HEK293T (cell line): Measurements from ENCODE around the gene ADCY9.

Source experiments
- CTCF ChIA-PET: fragments of 350-600 bp; formaldehyde crosslinking; extraction: SDS; loops from one replicate; lab custom pipeline; 2021; ENCODE audit warnings: antibody characterized with exemption, inconsistent platforms; lab: Yijun Ruan, JAX
- POLR2A ChIA-PET: fragments of 350-600 bp; formaldehyde crosslinking; extraction: SDS; loops from one replicate; lab custom pipeline; 2020; ENCODE audit warnings: antibody characterized with exemption, inconsistent platforms; lab: Yijun Ruan, JAX
- DNase-seq: peaks from one replicate; pipeline ENCODE4 v3.0.0; 2012; ENCODE audit warnings: mixed read lengths; ENCODE audit errors: extremely low spot score
- ARNT ChIP-seq: fragments of 450-650 bp; IDR thresholded peaks from 2 replicates; pipeline ENCODE4 v1.6.1; 2017; ENCODE audit warnings: mild to moderate bottlenecking
- BHLHE40 ChIP-seq: fragments of 450-650 bp; IDR thresholded peaks from 2 replicates; pipeline ENCODE4 v1.6.1; 2016; ENCODE audit warnings: mild to moderate bottlenecking, moderate library complexity, borderline replicate concordance
- CTBP1 ChIP-seq: fragments of 450-650 bp; IDR thresholded peaks from 2 replicates; pipeline ENCODE4 v1.6.1; 2016; ENCODE audit warnings: borderline replicate concordance
- ELF4 ChIP-seq: fragments of 450-650 bp; IDR thresholded peaks from 2 replicates; pipeline ENCODE4 v1.6.1; 2017; ENCODE audit warnings: antibody characterized with exemption
- FOXA1 ChIP-seq: fragments of 450-650 bp; IDR thresholded peaks from 2 replicates; pipeline ENCODE4 v1.6.1; 2016; ENCODE audit warnings: mild to moderate bottlenecking
- FOXK2 ChIP-seq: fragments of 450-650 bp; IDR thresholded peaks from 2 replicates; pipeline ENCODE4 v1.6.1; 2016; ENCODE audit warnings: mild to moderate bottlenecking
- FOXM1 ChIP-seq: fragments of 450-650 bp; IDR thresholded peaks from 2 replicates; pipeline ENCODE4 v1.6.1; 2017; ENCODE audit warnings: mild to moderate bottlenecking, borderline replicate concordance
- HDGF ChIP-seq: fragments of 450-650 bp; IDR thresholded peaks from 2 replicates; pipeline ENCODE4 v1.6.1; 2017; ENCODE audit warnings: antibody characterized with exemption, borderline replicate concordance
- L3MBTL2 ChIP-seq: fragments of 450-650 bp; conservative IDR thresholded peaks from 2 replicates; pipeline ENCODE4 v1.6.1; 2016; ENCODE audit warnings: mild to moderate bottlenecking
- LEF1 ChIP-seq: fragments of 450-650 bp; IDR thresholded peaks from 2 replicates; pipeline ENCODE4 v1.6.1; 2017; ENCODE audit warnings: mild to moderate bottlenecking, borderline replicate concordance
- NFRKB ChIP-seq: fragments of 450-650 bp; IDR thresholded peaks from 2 replicates; pipeline ENCODE4 v1.6.1; 2016; ENCODE audit warnings: mild to moderate bottlenecking, moderate library complexity
- PKNOX1 ChIP-seq: fragments of 450-650 bp; IDR thresholded peaks from 2 replicates; pipeline ENCODE4 v1.6.1; 2016
- SP1 ChIP-seq: fragments of 450-650 bp; IDR thresholded peaks from 2 replicates; pipeline ENCODE4 v1.6.1; 2017
- SUZ12 ChIP-seq: fragments of 450-650 bp; IDR thresholded peaks from 2 replicates; pipeline ENCODE4 v1.6.1; 2016; ENCODE audit warnings: mild to moderate bottlenecking
- TARDBP ChIP-seq: fragments of 450-650 bp; IDR thresholded peaks from 2 replicates; pipeline ENCODE4 v1.6.1; 2016
- ZNF384 ChIP-seq: fragments of 450-650 bp; IDR thresholded peaks from 2 replicates; pipeline ENCODE4 v1.6.1; 2016

ADCY9 gene

GRCh38 chr16:4053301-4053845 lies 62.9 kb downstream of the ADCY9 start:
- TF ChIP-seq CTBP1 (no peak), FOXM1 (no peak), SUZ12 (no peak), L3MBTL2 (no peak), LEF1 (no peak), TARDBP (no peak), FOXK2 (no peak), FOXA1 (no peak), NFRKB (no peak), PKNOX1 (no peak), HDGF (no peak), ELF4 (no peak)
- POLR2A ChIA-PET, result no interaction called here
- CTCF ChIA-PET, result no interaction called here
- DNase-seq, result no peak

GRCh38 chr16:4052801-4053293 lies 63.4 kb downstream of the ADCY9 start:
- ChIA-PET CTCF (no interaction called here), POLR2A (no interaction called here)
- no peak for DNase-seq
- TF ChIP-seq FOXM1 (no peak), FOXA1 (no peak), L3MBTL2 (no peak), SUZ12 (no peak), FOXK2 (no peak), LEF1 (no peak), ZNF384 (no peak)

- ChIA-PET POLR2A (no interaction called here), CTCF (no interaction called here)
- no peak for DNase-seq
- no peak for TF ChIP-seq LEF1
- no peak for TF ChIP-seq ZNF384
- no peak for TF ChIP-seq CTBP1
- TF ChIP-seq FOXM1, result no peak
- TF ChIP-seq FOXK2, result no peak
- TF ChIP-seq TARDBP, result no peak
- no peak for TF ChIP-seq FOXA1
- TF ChIP-seq ELF4, result no peak
- no peak for TF ChIP-seq NFRKB
- TF ChIP-seq HDGF, result no peak
- TF ChIP-seq L3MBTL2, result no peak
Measured at GRCh38 chr16:4052096-4052495, 64.1 kb downstream of the ADCY9 start.

- POLR2A ChIA-PET, result no interaction called here
- TF ChIP-seq LEF1 (no peak), PKNOX1 (no peak), SUZ12 (no peak), FOXA1 (no peak), ELF4 (no peak), FOXK2 (no peak), BHLHE40 (no peak)
- no peak for DNase-seq
- CTCF ChIA-PET, result no interaction called here
Measured at GRCh38 chr16:4051591-4051990, 64.7 kb downstream of the ADCY9 start.

GRCh38 chr16:4049031-4049430 lies 67.2 kb downstream of the ADCY9 start:
- no peak for DNase-seq
- TF ChIP-seq PKNOX1, result no peak
- no peak for TF ChIP-seq ELF4
- no peak for TF ChIP-seq FOXM1
- TF ChIP-seq HDGF, result no peak
- TF ChIP-seq BHLHE40, result no peak
- CTCF ChIA-PET, result no interaction called here
- POLR2A ChIA-PET, result no interaction called here

GRCh38 chr16:4048481-4048880 lies 67.8 kb downstream of the ADCY9 start:
- DNase-seq, result no peak
- no peak for TF ChIP-seq SP1
- no peak for TF ChIP-seq CTBP1
- no peak for TF ChIP-seq LEF1
- no peak for TF ChIP-seq BHLHE40
- no peak for TF ChIP-seq ZNF384
- no peak for TF ChIP-seq NFRKB
- no peak for TF ChIP-seq TARDBP
- no peak for TF ChIP-seq SUZ12
- TF ChIP-seq FOXM1, result no peak
- TF ChIP-seq ELF4, result no peak
- no peak for TF ChIP-seq HDGF
- no peak for TF ChIP-seq FOXA1
- TF ChIP-seq PKNOX1, result no peak
- TF ChIP-seq FOXK2, result no peak
- TF ChIP-seq L3MBTL2, result no peak
- no peak for TF ChIP-seq ARNT
- CTCF ChIA-PET, result no interaction called here
- POLR2A ChIA-PET, result no interaction called here
